ENCODE data around the gene TSPAN12.

Gene TSPAN12

GRCh38 chr7:120829487-120829886 lies 28.5 kb downstream of the TSPAN12 start (continued):
- TF ChIP-seq ZNF518A (tag by site-specific recombination; conservative IDR thresholded peaks at IDR 0.05; ENCODE audit: low read depth) (no peak), ZNF335 (tag by site-specific recombination; conservative IDR thresholded peaks at IDR 0.05) (no peak), ZNF610 (tag by site-specific recombination; IDR thresholded peaks at IDR 0.05; ENCODE audit: borderline replicate concordance) (no peak), SETDB1 (IDR thresholded peaks at IDR 0.05; ENCODE audit: insufficient read length, low read length) (no peak), ZNF146 (tag by site-specific recombination; IDR thresholded peaks at IDR 0.05) (no peak), ZNF561 (tag by site-specific recombination; IDR thresholded peaks at IDR 0.05; ENCODE audit: borderline replicate concordance) (no peak), ZNF837 (tag by site-specific recombination; IDR thresholded peaks at IDR 0.05) (no peak), TSHZ1 (tag by site-specific recombination; IDR thresholded peaks at IDR 0.05; ENCODE audit: borderline replicate concordance) (no peak), ZNF488 (tag by site-specific recombination; IDR thresholded peaks at IDR 0.05) (no peak), ELK4 (IDR thresholded peaks at IDR 0.05; ENCODE audit: borderline replicate concordance, low read depth, low read length) (no peak), ZNF76 (tag by site-specific recombination; IDR thresholded peaks at IDR 0.05; ENCODE audit: borderline replicate concordance, low read depth) (no peak), REST (tag by site-specific recombination; IDR thresholded peaks at IDR 0.05) (no peak), ZNF580 (tag by site-specific recombination; IDR thresholded peaks at IDR 0.05) (no peak), ZBTB49 (tag by site-specific recombination; IDR thresholded peaks at IDR 0.05; ENCODE audit: low read depth) (no peak)

Data from HEK293 (cell line).